PC-9 (cell line): ENCODE data around the gene UNC13D.
"Not testable (repeated sequence)": the region's sequence is repeated elsewhere in the genome, so short reads cannot be mapped to it uniquely, and the experiment has no call there.

Experiments used
- EZH2 ChIP-seq: fragments of 200-600 bp; sonication (generic); IDR thresholded peaks from 2 replicates; pipeline ENCODE4 v1.8.0; 2017; ENCODE audit warnings: antibody characterized with exemption, low read depth
- TF ChIP-seq, protein P1 (sequence below): fragments of 200-600 bp; sonication (generic); conservative IDR thresholded peaks from 2 replicates; pipeline ENCODE4 v1.6.1; 2017; ENCODE audit warnings: mixed run types, antibody characterized with exemption, mild to moderate bottlenecking, moderate library complexity

DNA sequence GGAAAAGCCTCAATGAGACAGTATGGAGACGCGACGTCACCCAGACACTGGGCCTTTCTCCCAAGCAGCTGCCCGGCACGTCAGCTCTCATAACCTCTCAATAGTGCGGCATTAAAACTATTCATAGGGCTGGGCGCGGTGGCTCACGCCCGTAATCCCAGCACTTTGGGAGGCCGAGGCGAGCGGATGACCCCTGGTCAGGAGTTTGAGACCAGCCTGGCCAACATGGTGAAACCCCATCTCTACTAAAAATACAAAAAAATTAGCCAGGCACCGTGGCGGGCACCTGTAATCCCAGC is 7.4 kb upstream of the UNC13D start:
- TF ChIP-seq, protein P1, sequence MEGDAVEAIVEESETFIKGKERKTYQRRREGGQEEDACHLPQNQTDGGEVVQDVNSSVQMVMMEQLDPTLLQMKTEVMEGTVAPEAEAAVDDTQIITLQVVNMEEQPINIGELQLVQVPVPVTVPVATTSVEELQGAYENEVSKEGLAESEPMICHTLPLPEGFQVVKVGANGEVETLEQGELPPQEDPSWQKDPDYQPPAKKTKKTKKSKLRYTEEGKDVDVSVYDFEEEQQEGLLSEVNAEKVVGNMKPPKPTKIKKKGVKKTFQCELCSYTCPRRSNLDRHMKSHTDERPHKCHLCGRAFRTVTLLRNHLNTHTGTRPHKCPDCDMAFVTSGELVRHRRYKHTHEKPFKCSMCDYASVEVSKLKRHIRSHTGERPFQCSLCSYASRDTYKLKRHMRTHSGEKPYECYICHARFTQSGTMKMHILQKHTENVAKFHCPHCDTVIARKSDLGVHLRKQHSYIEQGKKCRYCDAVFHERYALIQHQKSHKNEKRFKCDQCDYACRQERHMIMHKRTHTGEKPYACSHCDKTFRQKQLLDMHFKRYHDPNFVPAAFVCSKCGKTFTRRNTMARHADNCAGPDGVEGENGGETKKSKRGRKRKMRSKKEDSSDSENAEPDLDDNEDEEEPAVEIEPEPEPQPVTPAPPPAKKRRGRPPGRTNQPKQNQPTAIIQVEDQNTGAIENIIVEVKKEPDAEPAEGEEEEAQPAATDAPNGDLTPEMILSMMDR = not testable (repeated sequence)
- TF ChIP-seq EZH2 = not testable (repeated sequence)
